22Rv1 (cell line): ENCODE data around the gene TJP3.

Experiments
- ZFX ChIP-seq: fragments of 450-650 bp; IDR thresholded peaks from 2 replicates; pipeline ENCODE4 v1.6.1; 2017; ENCODE audit warnings: antibody characterized with exemption, borderline replicate concordance
- TF ChIP-seq, protein P1 (sequence below): fragments of 450-650 bp; IDR thresholded peaks from 2 replicates; pipeline ENCODE4 v1.5.1; 2017; ENCODE audit warnings: mild to moderate bottlenecking

DNA sequence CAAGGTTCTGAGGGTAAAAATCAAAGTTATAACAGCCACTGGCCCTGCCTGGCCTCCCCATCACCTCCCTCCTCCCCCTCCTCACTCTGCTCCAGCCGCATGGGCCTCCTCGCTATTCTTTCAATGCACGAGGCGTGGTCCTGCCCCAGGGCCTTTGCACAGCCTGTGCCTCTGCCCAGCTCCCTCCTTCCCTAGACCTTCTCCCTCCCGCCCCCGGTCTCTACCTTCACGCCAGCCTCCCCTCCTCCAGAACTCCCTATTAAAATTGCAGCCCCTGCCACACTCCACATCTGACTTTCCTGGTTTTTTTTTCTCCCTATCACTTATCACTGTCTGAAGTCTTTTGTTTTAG is 60.5 kb downstream of the TJP3 start:
- TF ChIP-seq, protein P1, sequence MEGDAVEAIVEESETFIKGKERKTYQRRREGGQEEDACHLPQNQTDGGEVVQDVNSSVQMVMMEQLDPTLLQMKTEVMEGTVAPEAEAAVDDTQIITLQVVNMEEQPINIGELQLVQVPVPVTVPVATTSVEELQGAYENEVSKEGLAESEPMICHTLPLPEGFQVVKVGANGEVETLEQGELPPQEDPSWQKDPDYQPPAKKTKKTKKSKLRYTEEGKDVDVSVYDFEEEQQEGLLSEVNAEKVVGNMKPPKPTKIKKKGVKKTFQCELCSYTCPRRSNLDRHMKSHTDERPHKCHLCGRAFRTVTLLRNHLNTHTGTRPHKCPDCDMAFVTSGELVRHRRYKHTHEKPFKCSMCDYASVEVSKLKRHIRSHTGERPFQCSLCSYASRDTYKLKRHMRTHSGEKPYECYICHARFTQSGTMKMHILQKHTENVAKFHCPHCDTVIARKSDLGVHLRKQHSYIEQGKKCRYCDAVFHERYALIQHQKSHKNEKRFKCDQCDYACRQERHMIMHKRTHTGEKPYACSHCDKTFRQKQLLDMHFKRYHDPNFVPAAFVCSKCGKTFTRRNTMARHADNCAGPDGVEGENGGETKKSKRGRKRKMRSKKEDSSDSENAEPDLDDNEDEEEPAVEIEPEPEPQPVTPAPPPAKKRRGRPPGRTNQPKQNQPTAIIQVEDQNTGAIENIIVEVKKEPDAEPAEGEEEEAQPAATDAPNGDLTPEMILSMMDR: no peak
- no peak for TF ChIP-seq ZFX
